Measurements from ENCODE around the gene ZNF652.

- TF ChIP-seq CTCF (conservative IDR thresholded peaks at IDR 0.05; ENCODE audit: low read depth, low read length) (no peak), EZH2 (IDR thresholded peaks at IDR 0.05; ENCODE audit: borderline replicate concordance, low read depth, low read length, poor library complexity, severe bottlenecking) (no peak)
Measured at GRCh38 chr17:49297141-49297540, 64.9 kb downstream of the ZNF652 start.
